Liver (tissue), 9 donors: Measurements from ENCODE around the gene TMTC4. TPM values are rescaled to one million over a fixed set of nuclear protein-coding genes. Genes with fewer than 3 reads are reported as not detected.

ENCODE experiments used
- DNase-seq: peaks from one replicate; pipeline ENCODE4 v3.0.0-alpha.2; 2017; ENCODE audit warnings: low spot score
- H3K27ac ChIP-seq, 2 donors: one replicate each; pipeline ENCODE4 v1.7.0; 2013; ENCODE audit warnings: inconsistent platforms in 2 of 2, low read length in 2 of 2, control low read depth in 1 of 2, low read depth in 1 of 2, mild to moderate bottlenecking in 1 of 2
- H3K27me3 ChIP-seq, 4 donors: one replicate each; pipeline versions ENCODE4 v1.6.1 to v1.7.0; 2013; ENCODE audit warnings: low read length in 3 of 4, inconsistent platforms in 1 of 4, mild to moderate bottlenecking in 1 of 4, moderate library complexity in 1 of 4; ENCODE audit not compliant: control insufficient read depth in 4 of 4, insufficient read depth in 4 of 4
- H3K36me3 ChIP-seq, 4 donors: one replicate each; pipeline versions ENCODE4 v1.6.1 to v1.7.0; 2013; ENCODE audit warnings: low read length in 3 of 4, mild to moderate bottlenecking in 3 of 4, low read depth in 1 of 4, moderate library complexity in 1 of 4; ENCODE audit not compliant: control insufficient read depth in 4 of 4, insufficient read depth in 3 of 4
- H3K4me1 ChIP-seq, 4 donors: one replicate each; pipeline versions ENCODE4 v1.6.1 to v1.7.0; 2013; ENCODE audit warnings: low read length in 3 of 4, mild to moderate bottlenecking in 3 of 4, moderate library complexity in 1 of 4; ENCODE audit not compliant: control insufficient read depth in 4 of 4, insufficient read depth in 4 of 4
- H3K4me3 ChIP-seq, 3 donors: one replicate each; pipeline versions ENCODE4 v1.6.1 to v1.7.0; 2013; ENCODE audit warnings: low read length in 3 of 3, control low read depth in 1 of 3, low read depth in 1 of 3, mild to moderate bottlenecking in 1 of 3
- H3K9ac ChIP-seq, 2 donors: one replicate each; pipeline ENCODE4 v1.7.0; 2013; ENCODE audit warnings: low read length in 2 of 2, mild to moderate bottlenecking in 2 of 2, moderate library complexity in 2 of 2, control low read depth in 1 of 2, low read depth in 1 of 2
- H3K9me3 ChIP-seq, 4 donors: one replicate each; pipeline versions ENCODE4 v1.6.1 to v1.7.0; 2013; ENCODE audit warnings: low read length in 3 of 4; ENCODE audit not compliant: control insufficient read depth in 4 of 4
- ATF3 ChIP-seq: IDR thresholded peaks from 2 replicates; pipeline ENCODE4 v1.6.1; 2016; ENCODE audit warnings: antibody characterized with exemption
- CTCF ChIP-seq: fragments of 150-350 bp; IDR thresholded peaks from 2 replicates; pipeline ENCODE4 v1.5.1; 2017; ENCODE audit warnings: improper control_type of control experiment, low read depth, low read length; ENCODE audit not compliant: missing input control
- EGR1 ChIP-seq, 2 donors: IDR thresholded peaks; 2 replicates each; pipeline ENCODE4 v1.6.1; 2016 to 2018; ENCODE audit warnings: antibody characterized with exemption in 2 of 2, low read depth in 2 of 2
- FOXA1 ChIP-seq: IDR thresholded peaks from 2 replicates; pipeline ENCODE4 v1.6.1; 2016; ENCODE audit warnings: antibody characterized with exemption
- FOXA2 ChIP-seq: IDR thresholded peaks from 2 replicates; pipeline ENCODE4 v1.6.1; 2016; ENCODE audit warnings: antibody characterized with exemption
- GABPA ChIP-seq, 2 donors: IDR thresholded peaks in 1 of 2; conservative IDR thresholded peaks in 1 of 2; 2 replicates each; pipeline ENCODE4 v1.6.1; 2016; ENCODE audit warnings: antibody characterized with exemption in 2 of 2, mild to moderate bottlenecking in 1 of 2, moderate library complexity in 1 of 2
- HNF4A ChIP-seq, 2 donors: conservative IDR thresholded peaks; 2 replicates each; pipeline ENCODE4 v1.6.1; 2016; ENCODE audit warnings: antibody characterized with exemption in 2 of 2, mild to moderate bottlenecking in 2 of 2
- HNF4G ChIP-seq: IDR thresholded peaks from 2 replicates; pipeline ENCODE4 v1.6.1; 2016; ENCODE audit warnings: antibody characterized with exemption
- JUND ChIP-seq, 2 donors: IDR thresholded peaks; 2 replicates each; pipeline ENCODE4 v1.6.1; 2016; ENCODE audit warnings: antibody characterized with exemption in 2 of 2
- MAX ChIP-seq: IDR thresholded peaks from 2 replicates; pipeline ENCODE4 v1.6.1; 2016; ENCODE audit warnings: antibody characterized with exemption
- NR2F2 ChIP-seq: IDR thresholded peaks from 2 replicates; pipeline ENCODE4 v1.6.1; 2016; ENCODE audit warnings: antibody characterized with exemption
- RAD21 ChIP-seq, 2 donors: IDR thresholded peaks; 2 replicates each; pipeline ENCODE4 v1.6.1; 2016; ENCODE audit warnings: antibody characterized with exemption in 2 of 2, mild to moderate bottlenecking in 2 of 2
- REST ChIP-seq: IDR thresholded peaks from 2 replicates; pipeline ENCODE4 v1.6.1; 2016; ENCODE audit warnings: antibody characterized with exemption, mild to moderate bottlenecking
- RXRA ChIP-seq, 2 donors: IDR thresholded peaks; 2 replicates each; pipeline ENCODE4 v1.6.1; 2017 to 2018; ENCODE audit warnings: antibody characterized with exemption in 2 of 2, mild to moderate bottlenecking in 1 of 2
- SP1 ChIP-seq: IDR thresholded peaks from 2 replicates; pipeline ENCODE4 v1.6.1; 2018; ENCODE audit warnings: antibody characterized with exemption, mild to moderate bottlenecking
- TAF1 ChIP-seq: conservative IDR thresholded peaks from 2 replicates; pipeline ENCODE4 v1.6.1; 2016; ENCODE audit warnings: antibody characterized with exemption, mild to moderate bottlenecking
- YY1 ChIP-seq: IDR thresholded peaks from 2 replicates; pipeline ENCODE4 v1.6.1; 2016; ENCODE audit warnings: antibody characterized with exemption, mild to moderate bottlenecking
- ZBTB33 ChIP-seq: IDR thresholded peaks from 2 replicates; pipeline ENCODE4 v1.6.1; 2016; ENCODE audit warnings: antibody characterized with exemption
- WGBS: extraction: QIAGEN DNeasy Blood & Tissue Kit; methylation state at CpG from one replicate; pipeline ENCODE4 v1.1.7; 2013; 5-methylcytosine and 5-hydroxymethylcytosine counted together
- polyA plus RNA-seq, 2 donors: library from polyadenylated mRNA; stranded (reverse) in 1 of 2; unstranded in 1 of 2; fragments of 200-250 nt in 1 of 2; fragments of >200 nt in 1 of 2; fragmentation: Nextera tagmentation in 1 of 2; extraction: Ambion mirVana in 1 of 2; gene quantifications; one replicate each; pipeline versions ENCODE4 v1.2.1 to v1.2.3, GENCODE V29; 2013 to 2015
- total RNA-seq, 2 donors: library from RNA; depleted of rRNA; stranded (reverse); fragments of >200 nt; gene quantifications; one replicate each; pipeline ENCODE4 v1.2.3, GENCODE V29; 2014
- donor health status: healthy.
- donor health status: healthy.
- donor health status: healthy.
- donor health status: healthy.
- donor health status: healthy.

TMTC4 gene
- total and polyA plus RNA-seq, 4 donors: 7.3 to 26.4 (median 12.3) TPM

- no peak for TF ChIP-seq RXRA (IDR thresholded peaks at IDR 0.05)
- TF ChIP-seq YY1: no peak
- TF ChIP-seq FOXA1: no peak
- TF ChIP-seq NR2F2: no peak
- no peak for TF ChIP-seq HNF4A (conservative IDR thresholded peaks at IDR 0.05)
- no peak for TF ChIP-seq GABPA (IDR thresholded peaks at IDR 0.05 in 1 of 2, conservative IDR thresholded peaks at IDR 0.05 in 1 of 2)
- TF ChIP-seq TAF1: no peak
- TF ChIP-seq ZBTB33: no peak
- TF ChIP-seq REST: no peak
- no peak for TF ChIP-seq ATF3
- TF ChIP-seq MAX: no peak
- no peak for TF ChIP-seq SP1
- no peak for TF ChIP-seq EGR1 (IDR thresholded peaks at IDR 0.05; ENCODE audit: low read depth in 2 of 2)
- TF ChIP-seq RAD21 (IDR thresholded peaks at IDR 0.05): no peak
- no peak for TF ChIP-seq JUND (IDR thresholded peaks at IDR 0.05)
- no peak for TF ChIP-seq HNF4G
- no peak for TF ChIP-seq CTCF
- TF ChIP-seq FOXA2: no peak
- no peaks in the 10 kb centered on the region for H3K9me3 ChIP-seq
- no peak for DNase-seq
- H3K36me3 ChIP-seq: no peaks in the 10 kb centered on the region
- peaks cover 3 to 39% (median 28%) of the 10 kb centered on the region in 4 donors for H3K4me1 ChIP-seq
- 84% methylated on average over 2 of the region's 2 CpGs for WGBS
- no peaks in the 10 kb centered on the region for H3K27me3 ChIP-seq
- H3K27ac ChIP-seq: no peak overlapping the region
- H3K9ac ChIP-seq: no peak overlapping the region
- H3K4me3 ChIP-seq: no peak overlapping the region
Observed at GRCh38 chr13:100561158-100561499, 113.5 kb downstream of the TMTC4 start.
